ENCODE data around the gene FAM131B. TPM values are rescaled to one million over a fixed set of nuclear protein-coding genes. Genes with fewer than 3 reads are reported as not detected.

FAM131B gene
- total and polyA plus RNA-seq, 2 of the 8 experiments (the other 6 are each of a cell fraction or from before 2014, with no cell fraction given) = 23.1 to 38.2 TPM

DNA sequence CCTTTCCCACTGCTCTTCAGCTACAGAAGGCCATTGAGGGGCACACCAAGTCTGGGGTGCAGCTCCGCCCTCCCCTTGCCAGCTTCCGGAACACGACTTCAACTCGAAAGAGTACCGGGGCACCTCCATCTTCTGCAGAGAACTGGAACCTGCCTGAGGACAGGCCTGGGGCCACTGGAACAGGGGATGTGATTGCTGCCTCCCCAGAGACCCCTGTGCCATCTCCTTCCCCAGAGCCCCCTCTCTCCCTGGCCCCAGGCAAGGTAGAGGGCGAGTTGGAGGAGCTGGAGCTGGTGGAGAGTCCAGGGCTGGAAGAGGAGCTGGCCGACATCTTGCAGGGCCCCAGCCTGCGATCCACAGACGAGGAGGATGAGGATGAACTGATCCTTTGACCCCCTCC lies 10.9 kb downstream of the FAM131B start:
- Histone ChIP-seq H2BK5ac (ENCODE audit: low read depth, low read length) (no peak overlapping the region), H3K4me2 (ENCODE audit: insufficient read depth in 1 of 2, low read depth in 2 of 2, low read length in 2 of 2) (no peak overlapping the region), H3K79me2 (ENCODE audit: control insufficient read depth in 1 of 2, insufficient read depth in 2 of 2, low read length in 2 of 2) (no peaks in the 10 kb centered on the region), H3K27me3 (replicated peaks in 1 of 4; ENCODE audit: control insufficient read depth in 3 of 4, extremely low read depth in 1 of 4, insufficient read depth in 3 of 4, low read length in 3 of 4) (no peaks in the 10 kb centered on the region), H3K56ac (replicated peaks; ENCODE audit: insufficient read length, low read depth, low read length) (no peak overlapping the region), H3K14ac (ENCODE audit: insufficient read length) (no peak overlapping the region), H3K9ac (replicated peaks in 1 of 4; ENCODE audit: extremely low read depth in 1 of 4, low read depth in 3 of 4, low read length in 3 of 4) (no peak overlapping the region), H2AK5ac (ENCODE audit: low read depth, low read length) (no peak overlapping the region), H3K23ac (ENCODE audit: insufficient read length) (no peak overlapping the region), H2BK15ac (ENCODE audit: low read length) (no peak overlapping the region), H2BK120ac (replicated peaks; ENCODE audit: low read depth, low read length) (no peak overlapping the region), H3K4ac (replicated peaks; ENCODE audit: insufficient read length, low read depth, low read length) (no peak overlapping the region), H3K23me2 (ENCODE audit: low read depth, low read length) (no peaks in the 10 kb centered on the region; the same call in 1 of the 2 replicates), H3K27ac (ENCODE audit: low read depth, low read length) (no peak overlapping the region), H3K79me1 (ENCODE audit: low read depth, low read length) (no peaks in the 10 kb centered on the region), H3K36me3 (ENCODE audit: control insufficient read depth in 2 of 4, insufficient read depth in 4 of 4, low read length in 3 of 4) (peaks cover 2 to 17% (median 7%) of the 10 kb centered on the region in 4 experiments; a peak in 5 of 8 replicates), H2AFZ (ENCODE audit: low read length) (no peak overlapping the region), H2BK12ac (ENCODE audit: low read depth, low read length) (no peak overlapping the region), H4K20me1 (replicated peaks in 1 of 2; ENCODE audit: control insufficient read depth in 1 of 2, insufficient read depth in 2 of 2, low read length in 2 of 2) (no peaks in the 10 kb centered on the region), H4K8ac (ENCODE audit: extremely low read depth, insufficient read depth, low read length) (no peak overlapping the region), H3K9me3 (ENCODE audit: insufficient read depth in 2 of 2, low read depth in 1 of 2, low read length in 1 of 2) (no peaks in the 10 kb centered on the region), H4K91ac (replicated peaks; ENCODE audit: insufficient read length, low read length) (no peak overlapping the region), H3K4me1 (replicated peaks in 1 of 4; ENCODE audit: control insufficient read depth in 3 of 4, insufficient read depth in 4 of 4, low read length in 3 of 4) (peaks cover 0 to 8% (median 2%) of the 10 kb centered on the region in 4 experiments; a peak in 2 of 7 replicates), H2BK20ac (ENCODE audit: low read length) (no peak overlapping the region), H3K4me3 (ENCODE audit: extremely low read depth in 1 of 4, insufficient read depth in 2 of 4, low read depth in 3 of 4, low read length in 4 of 4) (no peak overlapping the region), H3K18ac (ENCODE audit: extremely low read depth, low read length) (no peak overlapping the region), H4K5ac (ENCODE audit: insufficient read length, low read depth, low read length) (no peak overlapping the region)
- ChIA-PET CTCF (ENCODE audit: partially characterized antibody) (interaction anchor here (0.6 to 2.3 kb wide), 7 partner anchors 9 to 66 kb away, joined by 3 to 9 read pairs (median 4); no protein-coding TSS in a partner anchor), POLR2A (ENCODE audit: partially characterized antibody) (interaction anchor here (0.7 to 4.2 kb wide), 5 partner anchors 11 to 57 kb away, joined by 3 to 28 read pairs (median 4); partner anchors contain the start of genes EPHA1 and FAM131B)
- FAIRE-seq = no peak
- no peak for DNase-seq (ENCODE audit: low read depth in 1 of 2, low spot score in 2 of 2)
- 91% methylated on average over 4 of the region's 9 CpGs; no CpG with 5 or more reads in 1 of the 2 experiments for WGBS, 2 experiments (ENCODE audit: extremely low coverage in 1 of 2, insufficient coverage in 1 of 2, insufficient read length in 1 of 2, insufficient replicate concordance in 2 of 2, low coverage in 1 of 2, low lambda C conversion rate in 2 of 2, missing lambda C conversion rate in 1 of 2)
- TF ChIP-seq SIN3A (conservative IDR thresholded peaks at IDR 0.05 in 1 of 2, IDR thresholded peaks at IDR 0.05 in 1 of 2; ENCODE audit: low read depth in 1 of 2, low read length in 2 of 2) = no peak
- no peak for TF ChIP-seq RBBP5 (IDR thresholded peaks at IDR 0.05; ENCODE audit: borderline replicate concordance, low read depth, low read length)
- TF ChIP-seq CREB1 (IDR thresholded peaks at IDR 0.05) = no peak
- no peak for TF ChIP-seq NRF1 (IDR thresholded peaks at IDR 0.05; ENCODE audit: low read depth, low read length)
- no peak for TF ChIP-seq HDAC2 (IDR thresholded peaks at IDR 0.05; ENCODE audit: borderline replicate concordance in 1 of 2, low read depth in 2 of 2, low read length in 2 of 2)
- no peak for TF ChIP-seq CHD2 (IDR thresholded peaks at IDR 0.05; ENCODE audit: low read length)
- no peak for TF ChIP-seq BRCA1 (IDR thresholded peaks at IDR 0.05; ENCODE audit: low read depth, low read length)
- TF ChIP-seq, protein P1, sequence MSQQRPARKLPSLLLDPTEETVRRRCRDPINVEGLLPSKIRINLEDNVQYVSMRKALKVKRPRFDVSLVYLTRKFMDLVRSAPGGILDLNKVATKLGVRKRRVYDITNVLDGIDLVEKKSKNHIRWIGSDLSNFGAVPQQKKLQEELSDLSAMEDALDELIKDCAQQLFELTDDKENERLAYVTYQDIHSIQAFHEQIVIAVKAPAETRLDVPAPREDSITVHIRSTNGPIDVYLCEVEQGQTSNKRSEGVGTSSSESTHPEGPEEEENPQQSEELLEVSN (IDR thresholded peaks at IDR 0.05) = no peak
- TF ChIP-seq POU5F1 (IDR thresholded peaks at IDR 0.05; ENCODE audit: low read depth, low read length) = no peak
- no peak for TF ChIP-seq POLR2AphosphoS5 (IDR thresholded peaks at IDR 0.05; ENCODE audit: low read depth, low read length)
- no peak for TF ChIP-seq ZNF274 (IDR thresholded peaks at IDR 0.05; ENCODE audit: borderline replicate concordance, extremely low read depth, low read length)
- no peak for TF ChIP-seq PHF8 (conservative IDR thresholded peaks at IDR 0.05; ENCODE audit: low read depth, low read length)
- no peak for TF ChIP-seq CHD1 (IDR thresholded peaks at IDR 0.05; ENCODE audit: low read depth, low read length)
- no peak for TF ChIP-seq KDM5A (IDR thresholded peaks at IDR 0.05; ENCODE audit: low read length)
